HuH-7.5 (cell line): Measurements from ENCODE around the gene MMP21.

ENCODE experiments used
- DNase-seq: peaks from one replicate; pipeline ENCODE4 v3.0.0; 2011; ENCODE audit warnings: low spot score

Gene MMP21

DNA sequence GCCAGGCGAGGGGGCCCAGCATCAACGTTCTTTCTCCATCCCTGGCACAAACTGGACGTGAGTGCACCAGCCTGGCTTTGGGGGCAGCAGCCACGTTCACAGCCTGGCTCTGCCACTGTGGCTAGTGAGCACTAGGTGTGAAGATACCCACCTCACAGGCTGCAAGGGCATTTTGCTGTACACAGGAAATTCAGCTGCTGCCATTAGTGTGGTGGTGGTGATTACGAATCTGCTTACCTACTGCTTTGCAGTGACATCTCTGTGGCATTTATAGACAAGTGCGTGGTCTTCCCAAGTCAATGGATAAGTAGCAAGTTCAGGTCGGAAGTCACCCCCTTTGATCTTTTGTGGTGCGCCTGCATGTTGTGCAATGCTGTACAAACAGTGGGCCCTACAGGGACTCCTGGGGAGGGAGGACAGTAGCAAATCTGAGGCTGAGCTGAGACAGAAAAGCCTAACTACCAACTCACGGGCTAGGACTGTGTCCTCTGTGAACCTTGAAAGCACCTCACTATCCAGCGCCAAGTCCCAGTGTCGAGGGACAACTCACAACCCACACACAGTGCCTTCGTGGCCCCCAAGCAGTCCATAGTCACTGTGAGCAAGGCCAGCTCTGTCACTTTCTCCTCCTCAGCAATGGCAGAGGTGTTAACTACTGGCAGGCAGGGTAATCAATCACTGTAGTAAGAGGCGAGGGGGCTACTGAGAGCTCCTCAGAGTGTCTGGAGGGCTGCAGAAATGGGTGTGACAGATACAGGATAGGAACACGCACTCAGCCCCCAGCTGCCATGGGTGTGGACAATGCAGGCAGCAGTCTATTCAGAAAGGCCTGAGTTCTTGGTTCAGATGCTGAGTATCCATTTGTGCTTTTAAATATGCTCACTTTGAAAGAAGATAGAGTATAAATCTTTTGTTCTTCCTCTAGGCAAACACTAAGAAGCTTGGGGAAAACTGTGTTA is 17.0 kb upstream of the MMP21 start:
- DNase-seq: peak; percentile 51

DNA sequence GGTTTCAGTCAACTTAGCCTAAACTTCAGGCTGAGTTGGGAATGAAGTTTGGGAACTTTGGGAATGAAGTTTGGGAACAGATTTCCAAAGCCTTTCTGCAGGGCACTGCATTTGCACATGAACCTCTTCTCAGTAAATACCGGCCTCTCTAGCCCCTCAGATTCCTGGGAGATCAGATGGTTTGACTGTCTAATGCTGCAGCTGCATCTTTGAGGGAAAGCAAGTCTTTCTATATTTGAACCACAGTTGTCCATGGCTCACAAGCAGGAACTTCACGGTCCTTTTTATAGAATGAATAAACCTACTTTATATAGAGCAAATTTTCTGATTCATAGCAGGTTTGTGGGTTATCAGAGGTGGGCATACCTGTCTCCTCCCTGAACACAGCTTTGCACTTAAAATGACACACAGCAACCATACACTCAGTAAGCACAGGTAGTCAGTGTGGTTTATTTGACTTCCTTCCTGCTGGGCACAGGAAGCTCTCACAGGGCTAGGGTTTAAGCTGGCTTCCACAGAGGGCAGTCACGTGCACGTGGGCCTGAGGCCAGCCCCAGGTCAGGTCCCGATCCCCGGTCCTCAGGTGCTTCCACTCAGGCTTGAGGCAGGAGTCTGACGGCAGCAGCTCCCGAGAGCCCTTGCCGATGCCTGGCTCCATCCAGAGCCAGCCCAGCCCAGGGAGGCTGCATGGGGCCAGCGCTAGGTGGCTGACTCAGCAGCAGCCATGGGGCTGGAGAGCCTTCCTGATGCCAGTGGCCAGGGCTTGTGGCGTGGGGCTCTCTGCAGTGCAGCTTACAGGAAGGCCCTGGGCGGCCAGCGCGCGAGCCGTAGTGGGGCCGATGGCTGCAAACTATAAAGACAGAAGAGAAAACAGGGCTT is 12.8 kb upstream of the MMP21 start:
- DNase-seq: no peak

DNA sequence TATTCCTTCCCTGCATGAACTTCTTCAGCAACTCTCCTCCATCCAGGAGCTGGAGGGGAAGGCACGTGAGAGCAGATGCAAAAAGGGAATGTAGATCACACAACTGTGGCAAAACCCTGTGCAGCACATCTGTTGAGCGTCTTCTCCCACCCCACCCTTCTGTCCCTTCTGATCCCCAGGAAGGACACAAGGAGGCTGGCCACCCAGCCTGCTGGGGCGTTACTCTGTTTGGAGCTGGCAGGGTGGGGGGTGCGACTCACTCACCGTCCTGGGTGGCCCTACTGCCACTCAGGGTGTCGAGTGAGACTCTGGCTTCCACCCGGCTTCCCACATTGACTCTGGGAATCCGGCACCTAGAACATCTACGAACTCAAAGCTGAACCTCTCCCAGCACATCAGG is 10.2 kb upstream of the MMP21 start:
- no peak for DNase-seq

DNA sequence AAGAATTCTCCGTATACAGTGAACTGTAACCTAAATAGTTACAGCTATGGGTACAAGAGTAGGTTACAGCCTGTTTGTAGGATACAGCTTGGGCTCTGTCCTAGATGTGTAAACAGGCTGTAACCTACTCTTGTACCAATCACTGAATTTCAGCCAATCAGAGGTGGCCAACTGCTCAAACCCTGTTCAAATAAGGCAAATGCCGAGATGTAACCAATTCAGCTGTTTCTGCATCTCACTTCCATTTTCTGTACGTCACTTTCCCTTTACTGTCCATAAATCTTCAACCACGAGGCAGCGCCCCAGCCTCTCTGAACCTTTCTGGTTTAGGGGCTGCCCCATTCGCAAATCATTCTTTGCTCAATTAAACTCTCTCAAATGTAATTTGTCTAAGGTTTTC is 8.3 kb upstream of the MMP21 start:
- DNase-seq: no peak

DNA sequence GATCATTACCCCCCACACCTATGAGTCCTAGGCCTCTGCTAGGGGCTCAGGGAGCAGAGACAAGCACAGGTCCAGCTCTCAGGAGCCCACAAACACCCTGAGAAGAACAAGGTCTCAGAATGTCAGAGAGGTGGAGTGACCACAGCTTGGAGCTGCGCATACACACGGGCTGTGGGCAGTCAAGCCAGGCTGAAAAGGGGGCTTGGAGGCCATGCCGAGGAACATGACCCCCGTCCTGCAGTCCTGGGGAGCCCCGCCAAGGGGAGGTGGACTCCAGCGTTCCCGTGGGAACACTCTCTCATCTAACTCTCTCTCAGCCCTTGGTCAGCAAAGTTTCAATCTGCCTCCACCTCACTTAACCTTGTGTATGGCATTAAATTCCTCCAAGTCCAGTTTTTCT is 7.8 kb upstream of the MMP21 start:
- DNase-seq: no peak

DNA sequence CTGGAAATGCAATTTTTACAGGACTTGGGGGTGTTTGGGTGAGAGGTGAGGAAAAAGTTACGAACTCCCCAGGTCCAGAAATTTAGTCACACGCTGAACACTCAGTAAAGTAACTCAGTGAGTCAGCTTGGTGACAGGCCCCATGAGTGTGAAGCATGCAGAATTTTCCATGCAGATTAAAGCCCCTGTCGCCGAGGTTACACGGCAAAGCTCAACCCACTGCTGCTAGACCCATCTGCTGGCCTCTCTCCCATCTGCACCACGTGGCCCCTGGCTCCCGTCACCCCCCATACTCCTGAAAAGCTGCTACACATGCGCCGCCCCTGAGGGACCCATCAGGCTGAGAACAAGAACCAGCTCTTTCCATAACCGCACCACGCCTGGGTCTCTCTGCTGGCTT is 7.0 kb upstream of the MMP21 start:
- no peak for DNase-seq

DNA sequence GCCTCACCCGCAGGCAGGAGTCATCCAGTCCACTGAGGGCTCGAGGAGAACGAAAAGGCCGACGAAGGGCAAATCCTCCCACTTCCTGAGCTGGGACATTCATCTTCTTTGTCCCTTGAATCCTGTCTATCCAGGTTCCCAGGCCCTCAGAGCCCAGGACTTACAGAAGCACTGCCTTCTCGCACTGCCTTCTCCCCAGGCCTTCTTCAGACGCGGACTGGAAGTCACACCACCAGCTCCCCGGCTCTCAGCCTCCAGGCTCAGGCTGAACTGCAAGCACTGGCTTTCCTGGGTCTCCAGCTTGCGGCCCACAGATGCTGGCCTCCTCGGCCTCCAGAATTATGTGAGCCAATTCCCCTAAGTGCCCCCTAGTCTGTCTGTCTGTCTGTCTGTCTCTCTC is 6.4 kb upstream of the MMP21 start:
- no peak for DNase-seq

DNA sequence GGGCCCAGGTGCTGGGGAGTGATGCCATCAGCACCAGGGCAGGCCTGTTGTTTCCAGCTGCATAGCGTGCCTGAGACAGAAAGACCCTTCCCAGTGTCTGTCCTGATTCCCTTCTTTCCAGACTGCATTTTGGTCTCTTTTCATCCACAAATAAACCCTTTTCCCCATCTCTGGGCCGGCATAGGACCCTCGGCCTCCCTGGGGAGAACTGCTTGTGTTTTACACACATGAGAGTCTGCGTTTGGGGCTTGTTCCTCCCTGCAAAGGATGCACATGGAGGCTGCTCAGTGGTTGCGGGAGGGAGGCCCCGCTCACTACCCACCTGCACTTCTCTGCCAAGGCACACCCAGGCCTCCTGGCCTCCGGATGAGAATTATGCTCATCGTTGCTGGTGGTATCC is 5.8 kb upstream of the MMP21 start:
- no peak for DNase-seq

DNA sequence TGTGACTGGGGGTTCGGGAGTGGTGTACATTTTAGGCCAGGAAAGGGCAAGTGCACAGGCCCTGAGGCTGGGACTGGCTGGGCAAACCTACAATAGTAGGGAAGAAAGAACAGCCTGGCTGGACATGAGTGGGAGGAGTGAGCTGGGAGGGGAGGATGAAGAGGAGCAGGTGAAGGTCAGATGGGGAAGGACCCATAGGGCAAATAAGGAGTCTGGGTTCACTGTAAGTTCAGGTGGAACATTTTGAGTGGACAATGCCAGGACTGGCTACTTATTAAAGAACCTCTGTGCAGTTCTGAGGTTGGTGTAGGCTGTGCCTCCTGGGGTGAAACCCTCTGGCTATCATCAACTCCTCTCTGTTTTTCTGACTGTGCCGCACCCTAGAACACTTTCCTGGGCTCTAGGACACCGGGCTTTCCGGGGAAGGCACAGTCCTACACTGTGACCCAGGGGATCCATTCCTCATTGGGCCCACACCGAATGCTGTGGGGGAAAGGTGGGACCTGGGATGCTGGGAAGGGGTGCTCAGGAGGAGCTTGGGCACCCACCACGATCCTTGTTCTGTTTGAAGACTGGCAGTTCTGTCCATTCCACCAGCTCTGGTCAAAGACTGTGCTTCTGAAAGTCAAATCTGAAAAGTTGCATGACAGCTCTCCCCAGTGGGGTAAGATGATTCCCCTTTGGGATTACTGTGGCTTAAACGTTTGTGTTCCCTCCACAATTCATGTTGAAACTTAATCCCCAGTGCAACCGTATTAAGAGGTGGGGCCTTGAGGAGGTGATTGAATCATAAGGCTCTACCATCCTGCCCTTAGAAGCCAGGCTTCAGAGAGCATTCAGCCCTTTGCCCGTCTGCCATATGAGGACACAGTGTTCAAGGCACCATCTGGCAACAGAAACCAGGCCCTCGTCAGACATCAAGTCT is 4.0 kb upstream of the MMP21 start:
- no peak for DNase-seq

DNA sequence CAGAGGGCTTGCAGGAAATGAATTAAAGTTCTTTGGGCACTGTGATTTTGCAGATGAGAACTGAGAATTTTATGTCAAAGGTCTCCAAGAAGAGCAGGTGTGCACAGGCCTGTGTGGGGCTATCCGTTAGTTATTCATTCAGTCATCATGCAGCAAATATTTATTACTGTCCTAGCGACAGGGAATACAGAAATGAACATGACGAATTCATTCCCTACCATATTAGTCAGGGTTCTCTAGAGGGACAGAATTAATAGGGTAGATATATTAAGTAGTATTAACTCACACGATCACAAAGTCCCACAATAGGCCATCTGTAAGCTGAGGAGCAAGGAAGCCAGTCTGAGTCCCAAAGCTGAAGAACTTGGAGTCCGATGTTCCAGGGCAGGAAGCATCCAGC is 2.9 kb upstream of the MMP21 start:
- no peak for DNase-seq

DNA sequence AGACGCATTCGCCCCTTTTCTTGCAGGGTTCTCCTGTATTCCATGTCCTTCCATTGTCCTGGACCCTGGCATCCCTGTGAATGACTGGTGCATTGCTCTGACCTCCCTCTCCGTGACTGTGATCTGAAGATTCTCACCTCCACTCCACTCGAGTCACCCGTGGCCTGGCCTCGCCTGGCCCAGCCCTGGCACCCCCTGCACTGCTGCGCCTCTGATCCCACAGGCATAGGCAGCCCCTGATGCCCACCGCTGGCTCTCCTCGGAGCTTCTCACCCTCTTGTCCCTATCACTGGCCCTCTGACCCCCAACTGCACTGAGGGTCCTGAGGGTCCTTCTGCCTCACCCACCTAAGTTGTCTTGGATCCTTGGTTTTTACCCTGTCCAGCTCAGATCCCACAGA is 2.2 kb upstream of the MMP21 start:
- no peak for DNase-seq

DNA sequence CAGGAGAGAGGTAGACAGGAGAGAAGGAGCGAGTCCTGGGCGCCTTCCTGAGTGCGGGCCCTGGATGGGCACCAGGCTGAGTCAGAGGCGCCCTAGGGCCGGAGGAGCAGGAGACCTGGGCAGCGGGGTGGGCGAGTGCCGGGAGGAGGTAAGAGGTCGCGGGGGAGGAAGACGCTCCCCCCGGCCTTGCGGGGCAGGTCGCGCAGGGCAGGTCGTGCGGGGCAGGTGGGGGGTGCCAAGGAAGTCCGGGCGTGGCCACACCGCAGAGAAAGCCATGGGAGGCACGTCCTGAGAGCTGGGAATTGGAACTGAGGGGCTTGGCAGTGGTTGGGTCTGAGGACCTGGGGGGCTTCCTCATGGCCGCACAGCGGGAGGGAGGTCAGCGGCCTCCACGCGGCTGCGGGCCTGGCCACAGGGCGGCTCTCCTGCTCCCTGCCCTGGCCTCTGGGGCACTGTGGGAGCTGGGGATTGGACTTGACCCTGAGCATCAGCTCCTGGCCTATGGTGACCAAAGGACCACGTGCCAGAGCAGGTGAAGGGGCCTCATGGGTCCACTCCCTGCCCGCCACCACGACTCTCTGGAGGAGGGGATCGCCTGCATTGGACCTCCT is 935 bp downstream of the MMP21 start:
- DNase-seq: no peak

DNA sequence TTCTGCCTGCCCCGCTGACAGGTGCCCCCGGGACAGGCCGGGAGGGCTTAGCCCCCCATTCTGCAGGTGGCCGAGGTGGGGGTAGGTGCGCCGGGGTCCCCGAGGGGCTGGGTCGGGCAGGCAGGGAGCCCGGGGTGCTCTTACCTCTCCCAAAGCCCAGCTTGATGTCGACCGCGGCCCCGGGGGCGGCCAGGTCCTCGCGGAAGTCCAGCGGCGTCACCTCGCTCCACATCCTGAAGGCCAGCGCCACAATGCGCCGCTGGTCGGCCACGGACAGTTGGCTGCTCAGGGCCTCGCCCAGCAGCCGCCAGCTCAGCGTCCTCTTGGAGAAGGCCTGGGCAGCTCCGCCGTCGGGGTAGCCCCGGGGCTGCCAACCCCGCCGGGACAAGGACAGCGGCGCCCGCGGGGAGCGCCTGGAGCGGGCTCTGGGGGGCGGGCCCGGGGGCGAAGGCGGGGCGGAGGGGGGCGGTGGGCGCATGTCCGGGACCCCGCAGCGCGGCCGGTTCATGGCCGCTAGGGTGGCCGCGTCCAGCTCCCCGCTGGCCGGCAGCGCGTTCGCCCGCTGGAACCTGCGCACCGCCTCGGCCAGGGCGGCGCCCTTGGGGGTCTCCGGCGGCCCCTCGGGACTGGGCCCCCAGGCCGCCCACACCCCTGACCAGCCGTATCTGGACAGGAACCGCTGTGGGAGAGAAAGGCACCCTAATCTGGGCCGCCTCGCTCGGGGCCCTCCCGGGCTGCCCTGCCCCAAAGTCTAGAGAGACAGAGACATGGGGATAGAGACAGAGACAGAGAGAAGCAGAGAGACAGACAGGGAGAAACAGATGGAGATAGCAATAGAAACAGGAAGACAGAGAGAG is 1.7 kb downstream of the MMP21 start:
- DNase-seq: no peak

DNA sequence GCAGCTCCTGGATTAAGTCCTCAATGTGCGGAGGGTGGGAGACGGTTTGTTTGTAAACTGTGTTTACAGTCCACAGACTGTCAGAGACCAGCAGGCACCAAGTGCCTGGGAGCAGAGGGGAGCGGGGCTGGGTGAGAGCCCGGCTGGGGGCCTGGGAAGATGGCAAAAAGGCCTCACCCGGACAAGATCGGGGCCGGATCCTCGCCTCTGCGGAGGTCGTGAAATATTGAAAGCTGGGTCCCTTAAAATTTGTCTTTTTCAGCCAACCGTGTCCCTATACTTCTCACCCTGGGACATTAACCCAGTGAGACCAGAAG is 2.8 kb downstream of the MMP21 start:
- DNase-seq: no peak

DNA sequence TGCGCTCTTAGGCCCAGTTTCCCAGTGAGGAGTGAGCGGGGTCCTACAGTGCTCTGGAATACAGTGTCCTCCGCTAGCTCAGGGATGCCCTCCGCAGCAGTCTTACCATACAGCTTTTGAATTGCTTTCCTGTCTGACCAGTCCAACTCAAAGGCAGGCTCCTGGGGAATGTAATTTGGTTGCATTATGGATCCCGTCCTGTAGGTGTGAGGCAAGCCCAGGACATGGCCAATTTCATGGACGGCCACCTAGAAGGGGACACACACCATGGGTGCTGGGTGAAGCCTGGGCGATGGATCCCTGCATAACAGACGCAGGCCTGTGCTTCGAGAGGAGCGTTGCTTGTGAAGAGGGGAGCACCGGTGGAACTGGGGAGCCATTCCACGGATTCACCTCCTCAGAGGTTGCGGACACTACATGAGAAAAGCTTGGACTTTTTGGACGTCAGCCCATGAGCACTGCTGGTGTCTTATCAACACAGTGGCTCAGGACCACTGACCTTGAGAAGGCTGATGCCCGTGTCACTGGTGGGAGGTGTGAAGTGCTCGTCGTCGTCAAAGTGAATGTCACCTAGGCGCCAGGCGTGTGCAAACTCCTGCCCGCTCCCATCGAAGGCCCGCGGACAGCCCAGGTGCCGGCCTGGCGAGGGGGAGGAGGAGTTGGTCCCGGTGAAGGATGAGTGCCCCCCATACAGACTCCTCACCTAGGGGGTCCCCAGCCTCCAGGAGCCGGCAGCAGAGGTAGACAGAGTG is 3.3 kb downstream of the MMP21 start:
- no peak for DNase-seq

DNA sequence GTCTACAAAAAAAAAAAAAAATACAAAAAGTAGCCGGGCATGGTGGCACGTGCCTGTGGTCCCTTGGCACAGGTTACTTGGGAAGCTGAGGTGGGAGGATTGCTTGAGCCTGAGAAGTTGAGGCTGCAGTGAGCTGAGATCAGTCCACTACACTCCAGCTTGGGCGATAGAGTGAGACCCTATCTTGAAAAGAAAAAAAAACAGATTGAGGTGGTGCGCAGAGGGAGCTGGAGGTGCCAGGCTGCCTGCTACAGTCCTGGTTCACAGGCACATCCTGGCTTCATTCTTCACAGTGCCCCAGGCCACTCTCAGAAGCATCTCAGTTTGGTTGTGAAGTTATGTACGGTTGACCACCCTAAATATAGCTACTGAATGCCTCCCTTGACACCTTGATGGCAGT is 4.8 kb downstream of the MMP21 start:
- DNase-seq: no peak

DNA sequence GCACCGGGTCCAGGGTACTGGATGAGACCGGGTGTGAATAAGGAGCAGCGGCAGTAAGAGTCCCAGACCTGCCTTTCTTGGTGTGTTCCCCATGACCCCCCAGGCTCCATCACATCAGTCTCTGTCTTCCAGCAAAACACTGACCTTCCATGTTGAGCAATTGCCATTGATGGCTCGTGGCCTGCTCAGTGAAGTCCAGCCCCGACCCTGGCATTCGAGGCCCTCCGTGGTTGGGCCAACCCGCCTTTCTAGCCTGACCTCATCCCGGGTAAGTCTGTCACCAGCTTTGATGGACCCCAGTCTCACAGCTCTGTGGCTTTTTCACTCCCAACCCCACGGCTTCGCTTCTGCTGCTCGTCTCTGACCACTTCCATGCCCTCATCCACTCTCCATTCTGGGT is 6.4 kb downstream of the MMP21 start:
- DNase-seq: no peak

DNA sequence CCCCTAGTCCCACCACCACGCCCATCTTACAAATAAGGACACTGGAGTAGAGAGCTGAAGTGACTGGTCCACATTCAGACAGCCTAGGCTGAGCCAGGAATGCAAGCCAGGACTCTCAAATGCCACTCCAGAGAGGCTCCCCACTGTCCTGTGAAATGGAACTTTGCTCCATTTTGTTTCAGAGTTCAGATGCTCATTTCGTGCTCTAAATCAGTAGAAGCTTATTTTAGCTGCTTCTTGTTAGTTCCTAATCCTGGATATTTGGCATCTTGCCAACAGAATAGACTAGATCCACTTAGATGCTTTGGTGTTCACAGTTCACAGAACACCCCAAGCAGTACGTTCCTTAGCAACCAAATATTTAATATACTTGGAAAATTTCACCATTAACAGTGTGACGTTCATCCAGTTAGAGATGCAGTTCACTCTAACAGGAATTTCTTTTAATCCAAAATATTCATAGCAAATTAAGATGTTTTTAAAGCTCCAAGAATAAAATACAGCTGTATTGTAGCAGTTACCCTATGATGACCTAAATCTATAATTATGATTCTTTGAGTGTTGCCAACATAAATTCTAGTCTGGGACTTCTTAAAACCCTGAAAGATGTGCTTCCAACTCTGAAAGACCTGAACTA is 7.3 kb downstream of the MMP21 start:
- DNase-seq: no peak

DNA sequence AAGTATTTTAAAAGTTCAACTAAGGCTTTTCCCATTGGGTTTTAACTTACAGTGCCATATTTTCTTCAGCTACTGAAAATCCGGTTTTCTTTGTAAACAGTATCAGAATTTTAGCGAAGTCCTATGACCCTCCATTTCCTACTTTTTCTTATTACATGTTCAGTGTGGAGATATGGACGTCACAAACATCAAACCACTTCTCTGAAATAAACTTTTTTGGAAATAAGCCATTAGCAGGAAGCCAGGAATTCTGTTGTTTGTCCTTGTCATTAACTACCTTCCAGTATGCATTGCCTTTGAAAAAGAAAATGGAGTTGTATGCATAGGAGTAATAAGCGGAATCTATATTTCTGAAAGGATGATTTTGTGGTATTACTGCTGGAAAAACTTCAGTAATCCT is 9.1 kb downstream of the MMP21 start:
- no peak for DNase-seq

DNA sequence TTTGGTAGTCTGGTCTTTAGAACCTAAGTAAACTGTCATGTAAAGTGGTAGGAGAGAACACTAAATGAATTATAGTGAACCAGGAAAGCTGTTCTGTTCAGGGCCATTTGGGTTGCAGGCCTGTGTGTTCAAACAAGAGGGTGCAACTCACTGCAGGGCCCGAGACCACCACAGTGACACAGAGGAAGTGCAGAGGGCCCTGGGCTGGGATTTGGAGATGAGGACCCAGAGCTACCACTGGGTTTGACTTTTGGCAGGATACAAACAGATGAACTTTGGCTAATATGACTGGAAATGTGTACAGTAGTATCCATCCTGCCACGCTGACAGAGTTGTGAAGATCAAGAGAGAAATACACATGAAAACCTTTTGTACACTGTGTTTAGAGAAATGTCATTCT is 9.8 kb downstream of the MMP21 start:
- no peak for DNase-seq
